GM18499 (cell line): Measurements from ENCODE around the gene RNF11.

ENCODE experiments used
- ATAC-seq: cut with Tn5 transposase; IDR thresholded peaks from one replicate; pipeline ENCODE4 v1.9.1; 2021; ENCODE audit warnings: moderate number of reproducible peaks; ENCODE audit not compliant: insufficient read depth, unreplicated experiment

Gene RNF11

GRCh38 chr1:51310871-51311613 lies 75.0 kb downstream of the RNF11 start:
- ATAC-seq: no peak

DNA sequence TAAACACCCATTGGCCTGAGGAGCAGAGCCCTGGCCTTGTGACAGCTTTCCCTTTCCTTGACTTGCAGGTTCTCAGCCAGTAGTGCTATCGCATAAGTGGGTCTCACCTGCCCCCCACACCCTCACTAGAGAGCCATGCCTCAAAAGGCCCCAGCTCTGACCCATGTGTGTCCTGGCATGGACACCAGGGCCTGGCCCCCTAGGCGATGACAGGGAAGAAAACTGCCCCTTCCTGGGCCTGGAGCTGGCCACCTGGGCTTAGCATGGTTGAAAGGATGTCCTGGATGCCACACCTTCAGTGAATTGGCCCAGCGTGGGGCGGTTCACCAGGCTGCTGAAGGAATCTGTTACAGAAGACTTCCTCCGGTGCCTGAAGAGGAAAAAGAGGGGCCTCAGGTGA lies 75.8 kb downstream of the RNF11 start:
- no peak for ATAC-seq

DNA sequence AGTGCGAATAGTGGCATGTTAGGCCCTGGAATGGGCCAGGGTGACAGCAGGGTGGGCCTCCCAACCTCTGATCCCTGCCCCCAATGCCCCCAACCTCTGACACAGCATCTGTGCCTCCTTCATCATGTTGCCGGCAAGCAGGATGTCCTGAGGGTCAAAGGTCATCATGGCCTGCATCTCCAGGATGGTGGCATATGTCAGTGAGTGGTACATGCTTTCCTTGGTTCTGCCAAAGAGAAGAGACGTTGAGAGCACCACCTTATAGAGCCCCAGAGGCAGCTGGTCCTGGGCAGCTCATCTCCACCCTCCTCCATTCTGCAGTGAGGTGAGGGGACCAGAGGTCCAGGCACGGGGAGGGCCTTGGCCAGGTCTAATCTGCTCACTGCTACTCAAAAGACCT lies 76.6 kb downstream of the RNF11 start:
- ATAC-seq: no peak

DNA sequence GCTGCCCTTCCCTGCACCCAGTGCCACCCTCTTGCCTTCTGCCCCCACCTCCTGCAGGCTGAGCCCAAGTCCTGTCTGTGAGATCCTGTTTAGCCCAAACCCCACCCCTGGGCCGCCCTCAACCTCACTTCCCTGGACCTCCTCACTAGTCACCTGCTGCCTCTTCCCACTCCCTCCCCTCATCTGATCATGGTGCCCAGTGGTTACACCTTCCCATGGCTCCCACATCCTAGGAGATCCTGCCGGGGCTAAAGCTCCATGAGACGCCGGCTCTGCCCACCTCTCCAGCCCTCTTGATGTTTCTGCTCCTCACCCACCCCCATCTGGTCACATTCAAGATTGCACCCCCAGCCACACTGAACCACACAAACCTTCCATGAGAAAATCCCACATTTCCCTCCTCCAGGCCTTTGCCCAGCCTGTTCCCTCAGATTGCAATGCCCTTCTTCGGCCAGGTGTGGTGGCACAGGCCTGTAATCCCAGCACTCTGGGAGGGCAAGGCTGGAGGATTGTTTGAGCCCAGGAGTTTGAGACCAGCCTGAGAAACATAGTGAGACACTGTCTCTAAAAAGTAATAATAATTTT lies 77.3 kb downstream of the RNF11 start:
- no peak for ATAC-seq

- ATAC-seq: no peak
Observed at GRCh38 chr1:51313961-51314777, 78.1 kb downstream of the RNF11 start.

DNA sequence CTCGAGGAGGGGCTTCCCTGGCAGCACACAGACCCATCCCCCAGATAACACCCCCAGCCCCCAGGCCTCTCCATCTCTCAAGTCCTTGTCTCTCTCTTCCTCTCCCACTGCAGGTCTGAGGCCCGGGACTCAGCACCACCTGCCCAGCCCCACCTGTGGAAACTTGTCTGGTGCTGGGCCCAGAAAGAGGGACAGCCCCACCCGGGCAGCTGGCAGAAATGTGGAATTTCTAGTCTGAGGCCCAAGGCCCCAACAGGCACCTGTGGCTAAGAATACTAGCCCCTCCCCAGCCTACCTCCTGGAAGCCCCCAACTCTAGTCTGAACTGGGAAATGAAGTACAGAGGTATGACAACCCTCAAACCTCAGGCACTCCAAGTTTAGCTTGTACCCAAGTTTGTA lies 78.9 kb downstream of the RNF11 start:
- ATAC-seq: no peak

- no peak for ATAC-seq
Observed at GRCh38 chr1:51316113-51316845, 80.2 kb downstream of the RNF11 start.

DNA sequence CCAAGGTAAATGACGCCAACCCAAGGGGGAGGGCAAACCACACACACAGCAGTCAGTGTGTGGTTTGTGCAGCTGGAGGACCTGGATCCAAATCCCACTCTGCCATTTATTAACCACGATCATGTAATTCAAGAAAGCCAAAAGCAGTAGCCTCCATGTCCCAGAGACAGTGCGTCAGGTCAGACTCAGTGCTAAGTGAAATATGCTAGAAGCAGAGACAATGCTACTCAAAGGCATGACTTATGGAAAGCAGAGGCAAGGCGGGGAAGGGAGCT lies 80.7 kb downstream of the RNF11 start:
- no peak for ATAC-seq

GRCh38 chr1:51317798-51318197 lies 81.7 kb downstream of the RNF11 start:
- no peak for ATAC-seq

DNA sequence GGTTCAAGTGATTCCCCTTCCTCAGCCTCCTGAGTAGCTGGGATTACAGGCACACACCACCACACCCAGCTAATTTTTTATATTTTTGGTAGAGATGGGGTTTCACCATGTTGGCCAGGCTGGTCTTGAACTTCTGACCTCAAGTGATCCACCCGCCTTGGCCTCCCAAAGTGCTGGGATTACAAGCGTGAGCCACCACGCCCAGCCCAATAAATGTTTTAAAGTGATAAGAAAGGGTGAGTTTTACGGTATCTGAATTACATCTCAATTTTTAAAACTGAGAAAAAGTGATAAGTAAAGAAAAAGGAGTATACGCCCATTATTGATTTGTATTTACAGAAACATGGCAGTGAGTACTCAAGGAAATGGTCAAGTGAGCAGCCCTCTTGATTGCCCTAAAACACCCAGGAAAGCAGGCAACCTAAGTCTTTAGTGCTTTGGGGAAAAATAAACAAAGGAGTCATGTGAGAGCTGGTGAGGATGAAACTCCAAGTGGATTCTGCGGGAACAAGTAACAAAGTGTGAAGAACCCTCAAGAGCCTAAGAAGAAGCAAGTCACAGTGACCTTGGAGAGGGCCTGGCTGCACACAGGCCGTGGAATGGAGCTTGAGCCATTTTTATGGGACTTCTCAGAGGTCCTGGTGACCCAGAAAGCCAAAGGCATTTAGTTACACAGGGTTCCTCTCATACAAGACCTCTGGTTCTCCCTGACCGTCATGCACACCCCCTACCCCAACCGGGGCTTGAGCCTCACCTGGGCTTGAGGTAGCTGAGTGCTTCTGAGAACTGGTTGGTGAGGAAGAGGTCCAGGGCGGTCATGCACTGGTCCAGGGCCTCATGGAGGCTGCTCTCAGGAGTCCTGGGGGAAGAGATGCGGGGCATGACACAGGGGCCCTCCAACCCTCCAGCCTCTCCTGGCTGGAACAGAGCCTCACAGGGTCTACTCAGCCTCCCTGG lies 85.2 kb downstream of the RNF11 start:
- no peak for ATAC-seq

DNA sequence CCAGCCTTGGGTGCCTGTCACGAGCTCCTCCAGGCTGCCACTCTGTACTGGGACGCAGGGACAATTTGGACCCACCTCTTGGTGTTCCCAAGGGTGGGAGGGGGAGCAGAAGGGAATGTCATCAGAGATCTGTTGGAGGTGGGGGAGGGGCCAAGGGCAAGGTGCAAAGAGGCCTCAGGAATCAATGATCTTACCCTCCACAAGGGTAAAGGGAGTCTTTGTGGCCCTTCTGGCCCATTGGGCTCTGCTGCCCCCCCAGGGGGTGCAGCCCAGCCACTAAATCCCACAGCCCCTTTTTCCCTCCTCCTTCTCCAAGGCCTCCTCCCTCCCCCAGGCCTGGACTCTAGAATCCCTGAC lies 85.8 kb downstream of the RNF11 start:
- ATAC-seq: no peak

DNA sequence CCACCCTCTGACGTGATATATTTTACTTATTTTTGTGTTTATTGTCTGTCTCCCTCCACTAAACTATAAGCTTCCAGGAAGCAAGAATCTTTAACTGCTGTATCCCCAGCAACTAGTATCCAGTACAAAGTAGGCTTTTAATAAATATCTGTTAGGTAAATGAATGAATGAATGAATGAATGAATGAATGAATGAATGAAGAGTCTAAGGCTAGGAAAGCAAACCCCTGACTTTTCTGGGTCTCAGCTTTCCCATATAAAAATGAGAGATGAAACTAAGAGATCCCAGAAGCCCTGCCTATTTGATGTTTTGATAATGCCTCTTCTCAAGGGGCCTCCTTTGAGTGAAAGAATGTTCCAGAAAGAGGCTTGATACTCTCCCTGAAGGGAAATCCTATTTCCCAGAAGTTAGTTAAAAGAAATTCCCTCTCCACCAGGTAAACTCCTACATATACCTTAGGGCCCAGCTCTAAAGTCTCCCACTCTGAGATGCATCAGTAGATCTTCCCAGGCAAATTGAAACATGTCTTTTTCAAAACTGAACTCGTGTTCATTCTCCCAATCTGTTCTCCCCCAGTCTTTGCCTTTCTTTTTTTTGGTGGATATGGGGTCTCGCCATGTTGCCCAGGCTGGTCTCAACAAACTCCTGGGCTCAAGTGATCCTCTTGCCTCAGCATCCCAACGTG lies 86.5 kb downstream of the RNF11 start:
- ATAC-seq: no peak
